Upper lobe of right lung (tissue), 1 donor: ENCODE data around the gene GRAMD2A. TPM values are rescaled to one million over a fixed set of nuclear protein-coding genes. Genes with fewer than 3 reads are reported as not detected.

ENCODE experiments used
- ATAC-seq: fragments of 200-7000 bp; cut with Tn5 transposase; one replicate; pipeline ENCODE4 v1.9.1; 2020; ENCODE audit warnings: mild to moderate bottlenecking, moderate library complexity
- DNase-seq: peaks from one replicate; pipeline ENCODE4 v3.0.0-alpha.2; 2020
- H3K27ac ChIP-seq: fragments of 200-600 bp; one replicate; pipeline ENCODE4 v1.8.0; 2022
- H3K27me3 ChIP-seq: fragments of 200-600 bp; one replicate; pipeline ENCODE4 v1.8.0; 2022; ENCODE audit warnings: mild to moderate bottlenecking
- H3K36me3 ChIP-seq: fragments of 200-600 bp; one replicate; pipeline ENCODE4 v1.8.0; 2022
- H3K4me1 ChIP-seq: fragments of 200-600 bp; one replicate; pipeline ENCODE4 v1.8.0; 2022
- H3K4me3 ChIP-seq: fragments of 200-600 bp; one replicate; pipeline ENCODE4 v1.8.0; 2022; ENCODE audit warnings: mild to moderate bottlenecking
- H3K9me3 ChIP-seq: fragments of 200-600 bp; one replicate; pipeline ENCODE4 v1.8.0; 2022
- CTCF ChIP-seq: fragments of 200-600 bp; IDR thresholded peaks from one replicate; pipeline ENCODE4 v1.8.0; 2022; ENCODE audit warnings: antibody characterized with exemption
- intact Hi-C: fragments of 100-400 bp; cut with DNase I; formaldehyde crosslinking; loops from one replicate; pipeline ENCODE4 v1.11.0; 2022
- total RNA-seq: library from RNA; stranded (reverse); fragmentation: NEBNext Ultra II Directional; extraction: Animal tissue kit (Norgen Biotek cat#: 25700); gene quantifications from one replicate; pipeline ENCODE4 v1.2.1, GENCODE V29; 2021
- donor health status: DM: no; HTN: yes; CAD: no; lungs with severe emphysema.

The GRAMD2A gene
- total RNA-seq, 1 donor from 2014 or later, result 27.4 TPM

GRCh38 chr15:72182673-72183072, 14.9 kb downstream of the GRAMD2A start:
- Histone ChIP-seq H3K27me3 (peaks cover 34% of the 10 kb centered on the region), H3K4me3 (no peak overlapping the region), H3K9me3 (no peaks in the 10 kb centered on the region), H3K4me1 (no peaks in the 10 kb centered on the region), H3K27ac (peak overlapping the region; percentile 76), H3K36me3 (no peaks in the 10 kb centered on the region)
- intact Hi-C loops, result no loop called here
- no peak for TF ChIP-seq CTCF
- DNase-seq, result no peak
- no peak for ATAC-seq

GRCh38 chr15:72182244-72182643, 15.3 kb downstream of the GRAMD2A start:
- Histone ChIP-seq H3K9me3 (no peaks in the 10 kb centered on the region), H3K27ac (peak overlapping the region; percentile 76), H3K27me3 (peaks cover 34% of the 10 kb centered on the region), H3K36me3 (no peaks in the 10 kb centered on the region), H3K4me3 (no peak overlapping the region), H3K4me1 (no peaks in the 10 kb centered on the region)
- no peak for TF ChIP-seq CTCF
- no peak for ATAC-seq
- DNase-seq, result no peak
- intact Hi-C loops, result no loop called here

GRCh38 chr15:72180761-72181324, 16.7 kb downstream of the GRAMD2A start:
- DNase-seq (no peak), ATAC-seq (no peak)
- H3K9me3 ChIP-seq, result no peaks in the 10 kb centered on the region
- H3K36me3 ChIP-seq, result no peaks in the 10 kb centered on the region
- intact Hi-C loops, result no loop called here
- TF ChIP-seq CTCF, result no peak
- H3K4me3 ChIP-seq, result no peak overlapping the region
- peaks cover 24% of the 10 kb centered on the region for H3K27me3 ChIP-seq
- H3K27ac ChIP-seq, result no peak overlapping the region
- H3K4me1 ChIP-seq, result no peaks in the 10 kb centered on the region

DNA sequence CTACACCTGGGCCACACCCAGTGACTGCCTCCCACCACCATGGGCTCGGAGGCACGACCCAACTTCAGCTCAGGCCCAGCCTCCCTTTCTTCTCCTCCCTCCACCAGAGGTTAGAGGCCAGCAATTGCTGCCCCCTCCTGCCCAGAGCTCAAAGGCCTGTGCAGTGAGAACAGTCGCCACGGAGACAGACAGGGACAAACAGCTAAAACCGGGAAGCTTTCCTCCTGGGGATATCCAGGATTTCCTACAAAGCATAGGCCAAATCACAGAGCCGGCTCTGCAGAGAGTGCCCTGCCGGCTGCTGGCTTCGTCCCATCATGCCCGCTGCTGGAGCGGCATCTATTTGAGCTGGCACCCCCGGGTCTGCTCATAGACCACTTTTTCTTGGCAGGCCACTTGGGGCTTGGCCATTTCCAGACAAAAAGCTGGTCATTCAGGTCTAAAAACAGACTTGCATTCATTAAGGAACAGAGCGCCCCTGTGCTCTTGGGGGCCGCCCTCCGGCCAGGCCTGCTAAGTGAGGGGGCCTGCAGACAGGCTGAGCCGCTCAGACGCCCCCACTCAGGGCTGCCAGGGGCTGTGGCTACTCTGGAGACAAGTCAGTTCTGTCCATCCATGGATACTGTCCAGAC, 17.5 kb downstream of the GRAMD2A start:
- ATAC-seq (no peak), DNase-seq (no peak)
- H3K4me3 ChIP-seq, result no peak overlapping the region

GRCh38 chr15:72178976-72179585, 18.5 kb downstream of the GRAMD2A start:
- ATAC-seq (no peak), DNase-seq (no peak)
- no peak overlapping the region for H3K4me3 ChIP-seq
- H3K4me1 ChIP-seq, result no peaks in the 10 kb centered on the region
- intact Hi-C loops, result no loop called here
- H3K27me3 ChIP-seq, result peaks cover 8% of the 10 kb centered on the region
- H3K36me3 ChIP-seq, result no peaks in the 10 kb centered on the region
- H3K27ac ChIP-seq, result no peak overlapping the region
- H3K9me3 ChIP-seq, result no peaks in the 10 kb centered on the region
- no peak for TF ChIP-seq CTCF

More for the DNA sequence above, 17.5 kb downstream of the GRAMD2A start:
- Histone ChIP-seq H3K9me3 (no peaks in the 10 kb centered on the region), H3K36me3 (no peaks in the 10 kb centered on the region), H3K27me3 (peaks cover 18% of the 10 kb centered on the region), H3K4me1 (no peaks in the 10 kb centered on the region), H3K27ac (no peak overlapping the region)
- no peak for TF ChIP-seq CTCF
- intact Hi-C loops, result no loop called here
